Loucy (cell line): ENCODE data around the gene KCNJ6.

Source experiments
- H2AFZ ChIP-seq: fragments of 200-600 bp; sonication (generic); 2 replicates; pipeline ENCODE4 v1.6.0; 2016; ENCODE audit warnings: antibody characterized with exemption, mild to moderate bottlenecking, low read length, moderate library complexity
- H3F3A ChIP-seq: fragments of 200-600 bp; 2 replicates; pipeline ENCODE4 v1.6.0; 2016; ENCODE audit warnings: antibody characterized with exemption, low read depth, mild to moderate bottlenecking
- H3K27me3 ChIP-seq: fragments of 200-600 bp; sonication (generic); 2 replicates; pipeline ENCODE4 v1.6.1; 2014; ENCODE audit warnings: low read length, mild to moderate bottlenecking; ENCODE audit not compliant: insufficient read depth, poor library complexity, severe bottlenecking
- H3K36me3 ChIP-seq: fragments of 200-600 bp; sonication (generic); 2 replicates; pipeline ENCODE4 v1.6.1; 2016; ENCODE audit warnings: low read length; ENCODE audit not compliant: insufficient read depth
- H3K4me1 ChIP-seq: fragments of 200-600 bp; sonication (generic); 2 replicates; pipeline ENCODE4 v1.5.1; 2014; ENCODE audit warnings: low read length, mild to moderate bottlenecking; ENCODE audit not compliant: insufficient read depth, poor library complexity, severe bottlenecking
- H3K4me2 ChIP-seq: fragments of 200-600 bp; sonication (generic); 2 replicates; pipeline ENCODE4 v1.6.0; 2014; ENCODE audit warnings: antibody characterized with exemption, low read length, low read depth, mild to moderate bottlenecking; ENCODE audit not compliant: poor library complexity, severe bottlenecking
- H3K4me3 ChIP-seq: fragments of 200-600 bp; sonication (generic); 2 replicates; pipeline ENCODE4 v1.5.1; 2014; ENCODE audit warnings: low read length, mild to moderate bottlenecking, mixed read lengths; ENCODE audit not compliant: poor library complexity, severe bottlenecking
- H3K79me2 ChIP-seq: fragments of 200-600 bp; sonication (generic); 2 replicates; pipeline ENCODE4 v1.6.1; 2014; ENCODE audit warnings: low read length; ENCODE audit not compliant: insufficient read depth
- H3K9ac ChIP-seq: fragments of 200-600 bp; sonication (generic); 2 replicates; pipeline ENCODE4 v1.6.0; 2014; ENCODE audit warnings: mild to moderate bottlenecking, low read depth, low read length, moderate library complexity; ENCODE audit not compliant: poor library complexity, severe bottlenecking
- H3K9me2 ChIP-seq: fragments of 200-600 bp; sonication (generic); replicated peaks from 2 replicates; pipeline ENCODE4 v1.6.1; 2016; ENCODE audit warnings: low read depth, low read length, mixed read lengths
- H3K9me3 ChIP-seq: fragments of 200-600 bp; sonication (generic); 2 replicates; pipeline ENCODE4 v1.6.1; 2014; ENCODE audit warnings: mild to moderate bottlenecking, antibody characterized with exemption, low read length, low read depth; ENCODE audit not compliant: insufficient read depth
- H4K20me1 ChIP-seq: fragments of 200-600 bp; sonication (generic); 2 replicates; pipeline ENCODE4 v1.6.0; 2014; ENCODE audit warnings: antibody characterized with exemption, low read length, mild to moderate bottlenecking; ENCODE audit not compliant: insufficient read depth, poor library complexity, severe bottlenecking
- EZH2phosphoT487 ChIP-seq: fragments of 200-600 bp; IDR thresholded peaks from 2 replicates; pipeline ENCODE4 v1.6.1; 2018; ENCODE audit warnings: antibody characterized with exemption, mild to moderate bottlenecking, moderate library complexity, borderline replicate concordance
- TF ChIP-seq, protein P1 (sequence below): fragments of 200-600 bp; sonication (generic); conservative IDR thresholded peaks from 2 replicates; pipeline ENCODE4 v1.5.1; 2014; ENCODE audit warnings: mild to moderate bottlenecking, antibody characterized with exemption, low read length

KCNJ6 gene

DNA sequence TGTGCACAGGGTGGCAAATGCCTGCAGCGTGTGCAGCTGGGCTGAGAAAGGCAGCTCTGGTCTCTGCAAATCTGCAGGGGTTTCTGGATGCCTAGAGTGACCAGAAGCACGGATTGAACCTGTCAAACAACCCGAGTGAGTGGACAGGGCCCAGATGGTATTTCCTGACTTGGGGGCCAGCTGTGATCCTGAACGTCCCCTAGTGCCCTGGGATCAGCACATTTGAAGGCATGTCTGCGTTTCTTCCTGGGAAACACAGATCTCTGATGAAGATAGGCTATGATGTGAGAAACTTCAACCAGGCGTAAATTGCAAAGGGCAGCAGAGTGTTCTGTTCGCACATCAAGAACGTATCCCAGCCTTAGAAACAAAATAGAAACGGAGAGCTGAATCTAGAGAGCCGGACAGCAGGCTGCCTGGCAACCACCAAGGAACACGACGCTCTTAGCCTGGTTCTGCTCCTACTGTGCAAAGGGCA, 163.1 kb downstream of the KCNJ6 start:
- no peaks in the 10 kb centered on the region for H3K9me3 ChIP-seq

DNA sequence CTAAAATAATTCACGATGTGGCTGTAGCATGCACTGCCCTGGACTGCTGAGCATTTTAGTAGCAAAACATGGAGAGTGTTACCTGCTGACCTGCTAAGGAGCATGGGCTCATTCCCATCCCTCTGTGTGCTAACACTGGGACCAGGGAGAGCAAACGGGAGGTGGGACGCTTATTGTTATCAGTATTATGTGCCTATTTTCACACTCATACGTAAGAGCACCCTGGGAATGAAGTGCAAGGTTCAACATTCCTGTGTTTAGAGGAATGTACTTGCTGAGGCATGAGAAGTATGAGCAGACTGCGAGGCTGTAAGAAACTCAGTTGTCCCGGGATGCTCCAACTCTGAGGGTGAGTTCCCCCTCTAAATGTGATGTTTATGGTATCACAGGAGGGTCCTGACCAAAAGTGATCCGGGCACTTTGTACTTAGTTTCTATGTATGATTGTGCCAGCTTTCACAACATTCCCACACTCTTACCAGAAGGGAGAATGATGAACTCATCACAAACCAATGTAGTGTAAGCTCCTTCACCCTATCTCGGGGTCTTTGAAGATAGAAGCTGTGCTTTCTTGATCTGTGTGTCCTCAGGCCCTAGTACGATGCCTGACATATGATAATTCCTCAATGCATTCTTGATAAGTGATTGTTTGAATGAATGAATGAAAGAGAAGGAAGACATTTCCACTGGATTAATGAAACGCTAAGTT, 164.8 kb downstream of the KCNJ6 start:
- no peak overlapping the region for H3K4me3 ChIP-seq
- no peaks in the 10 kb centered on the region for H3K36me3 ChIP-seq
- H3K27me3 ChIP-seq, result no peaks in the 10 kb centered on the region
- H2AFZ ChIP-seq, result no peak overlapping the region
- H3F3A ChIP-seq, result 0 out of 2 replicates have a peak, but pooled peaks cover 2% of the 10 kb centered on the region
- no peaks in the 10 kb centered on the region for H3K9me3 ChIP-seq
- H3K9ac ChIP-seq, result no peak overlapping the region
- no peaks in the 10 kb centered on the region for H3K9me2 ChIP-seq
- no peak for TF ChIP-seq EZH2phosphoT487
- TF ChIP-seq, protein P1, sequence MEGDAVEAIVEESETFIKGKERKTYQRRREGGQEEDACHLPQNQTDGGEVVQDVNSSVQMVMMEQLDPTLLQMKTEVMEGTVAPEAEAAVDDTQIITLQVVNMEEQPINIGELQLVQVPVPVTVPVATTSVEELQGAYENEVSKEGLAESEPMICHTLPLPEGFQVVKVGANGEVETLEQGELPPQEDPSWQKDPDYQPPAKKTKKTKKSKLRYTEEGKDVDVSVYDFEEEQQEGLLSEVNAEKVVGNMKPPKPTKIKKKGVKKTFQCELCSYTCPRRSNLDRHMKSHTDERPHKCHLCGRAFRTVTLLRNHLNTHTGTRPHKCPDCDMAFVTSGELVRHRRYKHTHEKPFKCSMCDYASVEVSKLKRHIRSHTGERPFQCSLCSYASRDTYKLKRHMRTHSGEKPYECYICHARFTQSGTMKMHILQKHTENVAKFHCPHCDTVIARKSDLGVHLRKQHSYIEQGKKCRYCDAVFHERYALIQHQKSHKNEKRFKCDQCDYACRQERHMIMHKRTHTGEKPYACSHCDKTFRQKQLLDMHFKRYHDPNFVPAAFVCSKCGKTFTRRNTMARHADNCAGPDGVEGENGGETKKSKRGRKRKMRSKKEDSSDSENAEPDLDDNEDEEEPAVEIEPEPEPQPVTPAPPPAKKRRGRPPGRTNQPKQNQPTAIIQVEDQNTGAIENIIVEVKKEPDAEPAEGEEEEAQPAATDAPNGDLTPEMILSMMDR, result no peak
- H3K4me2 ChIP-seq, result no peak overlapping the region
- H3K4me1 ChIP-seq, result peaks cover 38% of the 10 kb centered on the region
- H4K20me1 ChIP-seq, result no peaks in the 10 kb centered on the region
- no peaks in the 10 kb centered on the region for H3K79me2 ChIP-seq

More for the DNA sequence above, 163.1 kb downstream of the KCNJ6 start:
- Histone ChIP-seq H3K9me2 (no peaks in the 10 kb centered on the region), H3K27me3 (no peaks in the 10 kb centered on the region), H3K4me1 (peaks cover 30% of the 10 kb centered on the region), H3K4me3 (no peak overlapping the region), H3K4me2 (no peak overlapping the region), H3K79me2 (no peaks in the 10 kb centered on the region), H3F3A (0 out of 2 replicates have a peak, but pooled peaks cover 2% of the 10 kb centered on the region), H4K20me1 (no peaks in the 10 kb centered on the region), H2AFZ (no peak overlapping the region), H3K36me3 (no peaks in the 10 kb centered on the region), H3K9ac (no peak overlapping the region)
- no peak for TF ChIP-seq EZH2phosphoT487
- TF ChIP-seq, protein P1, result no peak

DNA sequence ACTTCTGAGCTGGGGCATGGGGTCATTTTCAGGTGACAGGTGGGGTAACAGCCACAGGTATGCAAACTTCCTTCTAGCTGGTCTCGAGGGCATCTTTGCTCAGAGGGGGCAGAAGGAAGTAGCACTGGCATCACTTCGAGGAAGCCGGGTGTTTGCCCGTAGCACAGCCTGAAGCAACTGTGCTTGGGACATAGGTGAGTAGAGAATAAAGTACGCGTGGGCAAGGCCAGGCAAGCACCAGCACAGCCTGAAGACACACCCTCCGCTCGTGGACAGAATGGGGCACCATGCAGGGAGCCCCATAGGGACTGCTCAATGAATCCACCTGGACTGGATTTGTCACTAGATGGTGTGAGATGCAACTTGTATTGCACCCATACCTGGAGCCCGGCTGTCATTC, 167.1 kb downstream of the KCNJ6 start:
- Histone ChIP-seq H3K79me2 (no peaks in the 10 kb centered on the region), H2AFZ (no peak overlapping the region), H3K9me2 (no peaks in the 10 kb centered on the region), H3K36me3 (no peaks in the 10 kb centered on the region), H3K9me3 (no peaks in the 10 kb centered on the region), H3K9ac (no peak overlapping the region), H3F3A (0 out of 2 replicates have a peak, but pooled peaks cover 2% of the 10 kb centered on the region), H3K4me2 (peak overlapping the region; percentile 47), H3K4me1 (peaks cover 35% of the 10 kb centered on the region), H3K27me3 (no peaks in the 10 kb centered on the region), H4K20me1 (no peaks in the 10 kb centered on the region), H3K4me3 (no peak overlapping the region)
- TF ChIP-seq, protein P1, result no peak
- TF ChIP-seq EZH2phosphoT487, result no peak
